Stimulated activated CD4-positive, alpha-beta T cell treated with anti-CD3 and anti-CD28 coated beads, Interleukin-4, amount 100 ng/mL, for 48 hours (primary cell): ENCODE measurements around the gene SPIRE2.
"Not testable (repeated sequence)": the region's sequence is repeated elsewhere in the genome, so short reads cannot be mapped to it uniquely, and the experiment has no call there.

Experiments
- DNase-seq, 2 donors: peaks; one replicate each; pipeline ENCODE4 v3.0.0-alpha.2; 2020; ENCODE audit warnings: low read depth in 2 of 2

Gene SPIRE2

GRCh38 chr16:89863741-89864526 lies 35.7 kb downstream of the SPIRE2 start:
- DNase-seq, result no peak

GRCh38 chr16:89864527-89864820 lies 36.2 kb downstream of the SPIRE2 start:
- DNase-seq, result no peak

- DNase-seq, result no peak
Observed at GRCh38 chr16:89867918-89868317, 39.6 kb downstream of the SPIRE2 start.

- no peak for DNase-seq
Observed at GRCh38 chr16:89869911-89870310, 41.6 kb downstream of the SPIRE2 start.

GRCh38 chr16:89870440-89870839 lies 42.2 kb downstream of the SPIRE2 start:
- DNase-seq, result no peak

GRCh38 chr16:89871895-89872294 lies 43.6 kb downstream of the SPIRE2 start:
- no peak for DNase-seq

- DNase-seq, result peak; percentile 78 to 85
Observed at GRCh38 chr16:89873109-89873971, 45.1 kb downstream of the SPIRE2 start, which contains the start of gene TCF25. TSS of gene TCF25 (plus strand) at chr16:89873592. CDS start at chr16:89873668, 76 bp downstream.

- DNase-seq, result peak; percentile 94 to 99
Observed at GRCh38 chr16:89873972-89874689, 45.9 kb downstream of the SPIRE2 start.

GRCh38 chr16:89879123-89879522 lies 50.8 kb downstream of the SPIRE2 start:
- DNase-seq, result not testable (repeated sequence)

- no peak for DNase-seq
Observed at GRCh38 chr16:89880477-89881367, 52.4 kb downstream of the SPIRE2 start.

- no peak for DNase-seq
Observed at GRCh38 chr16:89881368-89881730, 53.1 kb downstream of the SPIRE2 start.

GRCh38 chr16:89883346-89884040 lies 55.2 kb downstream of the SPIRE2 start:
- no peak for DNase-seq

GRCh38 chr16:89884041-89884421 lies 55.8 kb downstream of the SPIRE2 start:
- no peak for DNase-seq

GRCh38 chr16:89887243-89887642 lies 59.0 kb downstream of the SPIRE2 start:
- no peak for DNase-seq

- peak in 1 of 2 donors; percentile 30 for DNase-seq
Observed at GRCh38 chr16:89890200-89890599, 61.9 kb downstream of the SPIRE2 start.

- no peak for DNase-seq
Observed at GRCh38 chr16:89890886-89891657, 62.8 kb downstream of the SPIRE2 start.

GRCh38 chr16:89892055-89892630 lies 63.9 kb downstream of the SPIRE2 start:
- DNase-seq, result no peak

- no peak for DNase-seq
Observed at GRCh38 chr16:89892635-89893034, 64.4 kb downstream of the SPIRE2 start.
